ENCODE results near the gene RBM20. TPM values are rescaled to one million over a fixed set of nuclear protein-coding genes. Genes with fewer than 3 reads are reported as not detected.

Gene RBM20
- total RNA-seq, 1 experiment from 2014 or later: 0.17 TPM

DNA sequence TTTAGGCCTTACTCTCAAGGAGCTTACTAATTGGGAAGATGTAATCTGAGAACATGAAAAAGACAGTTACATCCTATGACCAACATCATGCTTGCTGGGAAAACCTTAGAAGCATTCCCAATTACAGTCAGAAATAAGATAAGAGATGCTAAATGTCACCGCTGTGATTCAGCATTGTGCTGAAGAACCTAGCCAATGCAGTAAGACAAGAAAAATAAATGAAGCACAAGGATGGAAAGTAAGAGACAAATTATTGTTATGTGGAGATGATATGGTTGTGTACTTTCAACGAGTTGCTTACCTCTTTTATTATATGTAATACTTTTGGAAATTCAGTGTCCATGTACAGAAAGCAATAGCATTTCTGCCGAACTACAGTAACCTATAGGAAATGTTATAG is 104.8 kb downstream of the RBM20 start:
- Histone ChIP-seq H3K79me1 (ENCODE audit: insufficient read depth, low read depth, low read length, poor library complexity, severe bottlenecking) (no peaks in the 10 kb centered on the region), H3K27ac (ENCODE audit: insufficient read length, low read depth, low read length) (no peak overlapping the region), H3K4me1 (ENCODE audit: insufficient read depth, low read length) (no peaks in the 10 kb centered on the region), H3K27me3 (ENCODE audit: insufficient read depth, low read length) (no peaks in the 10 kb centered on the region), H4K5ac (ENCODE audit: insufficient read length, low read depth, low read length) (no peak overlapping the region), H3K14ac (ENCODE audit: insufficient read depth, low read length) (no peak overlapping the region), H3K56ac (ENCODE audit: insufficient read length, low read depth, low read length) (no peak overlapping the region), H2BK120ac (ENCODE audit: low read depth, low read length, poor library complexity, severe bottlenecking) (no peak overlapping the region), H4K20me1 (ENCODE audit: control insufficient read depth, insufficient read depth, insufficient read length) (no peaks in the 10 kb centered on the region), H2BK15ac (ENCODE audit: low read depth, low read length) (no peak overlapping the region), H4K8ac (replicated peaks; ENCODE audit: insufficient read length, low read depth, low read length) (no peak overlapping the region), H3K79me2 (ENCODE audit: insufficient read depth, low read length) (no peaks in the 10 kb centered on the region), H2BK20ac (ENCODE audit: low read depth, low read length, poor library complexity, severe bottlenecking) (no peak overlapping the region), H2BK12ac (ENCODE audit: insufficient read length, low read depth, low read length) (no peak overlapping the region), H3K23ac (ENCODE audit: insufficient read length, low read depth, low read length) (no peak overlapping the region), H3K4me2 (ENCODE audit: insufficient read depth, insufficient read length, low read length) (no peak overlapping the region), H2BK5ac (ENCODE audit: insufficient read length, low read length) (no peak overlapping the region), H4K91ac (ENCODE audit: insufficient read length, low read depth, low read length) (no peak overlapping the region), H3K18ac (ENCODE audit: insufficient read length, low read depth, low read length) (no peak overlapping the region), H3K23me2 (ENCODE audit: insufficient read length, low read depth, low read length, poor library complexity, severe bottlenecking) (no peaks in the 10 kb centered on the region), H2AK5ac (ENCODE audit: insufficient read length, low read length) (no peak overlapping the region), H3T11ph (ENCODE audit: low read length) (no peak overlapping the region), H3K9ac (ENCODE audit: extremely low read depth, insufficient read length, low read length) (no peak overlapping the region), H2AFZ (ENCODE audit: low read length) (no peak overlapping the region), H3K4ac (ENCODE audit: low read depth, low read length) (no peak overlapping the region), H3K9me3 (ENCODE audit: control insufficient read depth, low read depth, low read length) (no peaks in the 10 kb centered on the region)
- no peak overlapping the region for H3K4me3 Mint-ChIP-seq
- H3K4me1 Mint-ChIP-seq: peaks cover 7 to 10% of the 10 kb centered on the region in 2 experiments
- no CpG with 5 or more reads among the region's 3 CpGs for WGBS (ENCODE audit: extremely low coverage, insufficient read length, low lambda C conversion rate)
- DNase-seq: no peak
- TF ChIP-seq, protein P1, sequence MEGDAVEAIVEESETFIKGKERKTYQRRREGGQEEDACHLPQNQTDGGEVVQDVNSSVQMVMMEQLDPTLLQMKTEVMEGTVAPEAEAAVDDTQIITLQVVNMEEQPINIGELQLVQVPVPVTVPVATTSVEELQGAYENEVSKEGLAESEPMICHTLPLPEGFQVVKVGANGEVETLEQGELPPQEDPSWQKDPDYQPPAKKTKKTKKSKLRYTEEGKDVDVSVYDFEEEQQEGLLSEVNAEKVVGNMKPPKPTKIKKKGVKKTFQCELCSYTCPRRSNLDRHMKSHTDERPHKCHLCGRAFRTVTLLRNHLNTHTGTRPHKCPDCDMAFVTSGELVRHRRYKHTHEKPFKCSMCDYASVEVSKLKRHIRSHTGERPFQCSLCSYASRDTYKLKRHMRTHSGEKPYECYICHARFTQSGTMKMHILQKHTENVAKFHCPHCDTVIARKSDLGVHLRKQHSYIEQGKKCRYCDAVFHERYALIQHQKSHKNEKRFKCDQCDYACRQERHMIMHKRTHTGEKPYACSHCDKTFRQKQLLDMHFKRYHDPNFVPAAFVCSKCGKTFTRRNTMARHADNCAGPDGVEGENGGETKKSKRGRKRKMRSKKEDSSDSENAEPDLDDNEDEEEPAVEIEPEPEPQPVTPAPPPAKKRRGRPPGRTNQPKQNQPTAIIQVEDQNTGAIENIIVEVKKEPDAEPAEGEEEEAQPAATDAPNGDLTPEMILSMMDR (conservative IDR thresholded peaks at IDR 0.05): no peak
- H3K9me3 Mint-ChIP-seq: peaks cover 5 to 9% of the 10 kb centered on the region in 2 experiments; a peak in 3 of 5 replicates
- H3K27me3 Mint-ChIP-seq (ENCODE audit: low read depth): no peaks in the 10 kb centered on the region; the same call in 1 of the 2 replicates
- no peaks in the 10 kb centered on the region for H3K36me3 Mint-ChIP-seq (ENCODE audit: insufficient read depth in 1 of 3, low read depth in 3 of 3)
- no peak overlapping the region for H3K27ac Mint-ChIP-seq
